Erythroblast (primary cell): ENCODE measurements around the gene FAM133A.

ENCODE experiments used
- DNase-seq, 2 experiments: peaks; one replicate each; lab custom pipeline; 2025; lab: John Stamatoyannopoulos, UW
- GATA1 ChIP-seq: IDR thresholded peaks from 2 replicates; pipeline ENCODE4 v1.6.1; 2011; ENCODE audit warnings: low read depth, mild to moderate bottlenecking, control low read depth, low read length, moderate library complexity
- POLR2A ChIP-seq: IDR thresholded peaks from 2 replicates; pipeline ENCODE4 v1.6.1; 2011; ENCODE audit warnings: mild to moderate bottlenecking, low read length

Gene FAM133A

DNA sequence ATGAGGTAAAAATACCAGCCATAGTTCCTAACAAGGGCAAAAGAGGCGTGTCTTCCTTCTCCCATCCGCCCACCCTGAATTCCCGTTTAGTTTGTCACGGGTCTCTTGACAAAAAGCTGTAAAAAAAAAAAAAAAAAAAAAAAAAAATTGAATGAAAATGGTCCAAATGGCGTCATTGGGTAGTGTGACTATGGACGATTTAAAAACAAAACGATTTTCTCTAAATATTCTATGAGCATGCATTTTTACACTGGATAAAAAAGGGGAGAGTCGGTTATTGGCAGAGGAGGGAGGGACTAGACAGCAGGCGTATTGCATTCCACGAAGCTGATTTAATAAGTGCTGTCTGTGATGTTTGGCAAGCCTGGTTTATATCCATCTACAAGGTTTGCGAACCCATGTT, at the start of gene FAM133A:
Gene FAM133A (plus strand): TSS at position 338 of the 403 bp plus-strand sequence. CDS start 35,214 bp downstream, outside the sequence.
- TF ChIP-seq POLR2A (no peak), GATA1 (no peak)
- peak in 1 of 2 experiments; percentile 22 for DNase-seq

DNA sequence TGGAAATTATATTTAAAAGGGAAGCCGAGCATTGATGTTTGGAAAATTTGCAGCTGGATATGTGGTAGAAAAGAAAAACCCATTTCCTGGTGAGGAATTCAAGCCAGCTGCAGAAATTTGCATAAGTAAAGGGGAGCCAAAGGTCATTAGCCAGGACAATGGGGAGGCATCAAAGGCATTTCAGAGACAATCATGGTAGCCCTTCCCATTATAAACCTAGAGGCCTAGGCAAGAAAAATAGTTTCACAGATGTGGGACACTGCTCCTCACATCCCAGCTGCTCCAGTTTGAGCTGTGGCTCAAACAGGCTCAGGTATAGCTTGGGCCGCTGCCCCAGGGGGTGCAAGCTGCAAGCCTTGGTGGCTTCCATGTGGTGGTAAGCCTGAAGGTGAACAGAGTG, 36.4 kb upstream of the FAM133A start:
- DNase-seq: no peak
- TF ChIP-seq POLR2A (no peak), GATA1 (no peak)

DNA sequence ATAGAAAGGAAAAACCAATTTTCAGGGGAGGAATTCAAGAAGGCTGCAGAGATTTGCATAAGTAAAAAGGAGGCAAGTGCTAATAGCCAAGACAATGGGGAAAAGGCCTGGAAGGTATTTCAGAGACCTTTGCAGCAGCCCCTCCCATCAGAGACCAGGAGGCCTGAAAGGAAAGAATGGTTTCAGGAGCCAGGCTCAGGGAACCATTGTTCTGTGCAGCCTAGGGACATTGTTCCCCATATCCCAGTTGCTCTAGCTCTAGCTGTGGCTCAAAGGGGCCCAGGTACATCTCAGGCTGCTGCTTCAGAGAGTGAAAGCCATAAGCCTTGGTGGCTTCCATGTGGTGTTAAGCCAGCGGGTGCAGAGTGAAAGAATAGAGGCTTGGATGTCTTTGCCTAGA, 24.6 kb upstream of the FAM133A start:
- no peak for DNase-seq
- no peak for TF ChIP-seq POLR2A
- TF ChIP-seq GATA1: no peak

DNA sequence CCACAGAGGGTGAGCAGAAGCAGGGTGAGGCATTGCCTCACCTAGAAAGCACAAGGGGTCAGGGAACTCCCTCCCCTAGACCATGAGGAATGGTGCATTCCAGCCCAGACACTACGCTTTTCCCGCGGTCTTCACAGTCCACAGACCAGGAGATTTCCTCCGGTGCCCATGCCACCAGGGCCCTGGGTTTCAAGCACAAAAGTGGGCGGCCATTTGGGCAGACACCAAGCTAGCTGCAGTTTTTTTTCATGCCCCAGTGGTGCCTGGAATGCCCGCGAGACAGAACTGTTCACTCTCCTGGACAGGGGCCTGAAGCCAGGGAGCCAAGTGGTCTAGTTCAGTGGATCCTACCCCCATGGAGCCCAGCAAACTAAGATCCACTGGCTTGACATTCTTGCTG, 13.4 kb upstream of the FAM133A start:
- no peak for DNase-seq
- TF ChIP-seq GATA1 (no peak), POLR2A (no peak)

DNA sequence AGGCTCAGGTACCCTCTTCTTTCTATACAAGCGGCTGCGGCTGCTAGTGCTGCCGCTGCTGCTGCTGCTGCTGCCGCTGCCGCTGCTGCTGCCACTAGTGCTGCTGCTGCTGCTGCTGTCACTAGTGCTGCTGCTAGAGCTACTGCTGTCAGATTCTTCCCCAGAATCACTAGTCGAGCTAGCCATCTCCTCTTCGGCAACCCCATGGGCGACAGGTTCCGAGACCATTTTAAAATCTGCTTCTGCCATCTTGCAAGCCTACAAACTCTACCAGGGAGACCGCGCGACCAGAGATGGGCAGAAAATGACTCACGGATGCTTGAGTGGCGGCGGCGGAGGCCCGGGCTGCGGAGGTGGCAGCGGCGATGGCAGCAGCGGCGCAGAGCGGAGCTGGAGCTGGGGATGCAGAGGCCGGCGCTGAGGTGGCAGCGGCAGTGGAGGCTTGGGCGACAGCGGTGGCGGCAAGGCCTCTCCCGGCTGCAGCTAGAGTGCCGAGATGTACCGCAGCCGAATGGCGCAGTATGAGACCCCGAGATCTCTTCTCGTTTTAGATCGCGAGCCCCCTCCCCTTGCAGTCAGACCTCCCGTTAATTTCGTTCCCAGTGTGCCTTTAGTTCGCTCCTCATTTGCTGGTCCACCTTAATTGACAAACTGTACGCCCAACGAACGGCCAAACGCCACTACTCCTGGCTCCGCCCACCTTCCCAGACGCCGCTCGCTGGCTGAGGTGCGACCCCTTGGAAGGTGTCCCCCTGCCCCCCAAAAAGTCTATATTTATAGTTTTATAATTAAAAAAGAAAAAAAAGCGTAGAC, 744 bp upstream of the FAM133A start, which contains the start of gene NAP1L3:
Gene NAP1L3 (minus strand): TSS at position 523 of the 813 bp plus-strand sequence. CDS start 274 bp downstream, at position 249.
- DNase-seq: peak; percentile 33 to 51
- TF ChIP-seq GATA1 (no peak), POLR2A (no peak)

DNA sequence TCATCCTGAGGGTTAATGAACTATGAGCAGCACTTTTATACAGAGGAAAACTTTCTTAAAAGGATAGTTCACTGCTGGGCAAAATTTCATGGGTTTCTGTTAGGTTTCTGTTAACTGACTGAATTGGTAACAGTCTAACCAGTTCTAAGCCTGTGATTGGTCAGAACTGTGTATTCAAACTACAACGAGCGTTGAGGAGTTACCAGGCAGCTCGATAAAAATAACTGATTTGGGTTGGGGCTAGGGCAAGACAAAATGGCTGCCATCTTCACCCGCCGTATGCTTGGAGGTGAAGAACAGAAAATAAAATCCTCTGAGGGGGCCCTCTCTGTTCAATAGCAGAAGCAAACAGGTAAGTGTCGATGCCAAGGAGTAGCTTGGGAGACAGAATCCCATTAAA, 22.0 kb downstream of the FAM133A start:
- TF ChIP-seq GATA1 (no peak), POLR2A (no peak)
- DNase-seq: no peak

DNA sequence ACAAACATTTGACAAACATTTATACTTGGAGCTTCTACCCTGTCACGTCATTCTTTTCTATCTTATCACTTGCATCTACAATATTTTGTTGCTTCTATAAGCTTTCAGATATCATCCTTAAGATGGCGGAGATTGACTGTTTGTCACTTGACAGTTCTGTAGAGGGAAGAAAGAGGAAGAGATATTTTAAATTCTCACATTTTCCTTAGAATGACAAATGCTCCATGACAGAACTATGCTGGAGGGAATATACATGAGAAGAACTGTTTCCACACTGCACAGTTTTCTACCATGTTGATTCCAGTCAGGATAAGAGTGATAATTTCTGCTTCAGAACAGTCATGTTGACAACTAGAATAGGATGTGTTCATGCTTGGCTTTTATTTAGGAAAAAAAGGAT, 29.7 kb downstream of the FAM133A start:
- no peak for DNase-seq
- TF ChIP-seq POLR2A (no peak), GATA1 (no peak)

DNA sequence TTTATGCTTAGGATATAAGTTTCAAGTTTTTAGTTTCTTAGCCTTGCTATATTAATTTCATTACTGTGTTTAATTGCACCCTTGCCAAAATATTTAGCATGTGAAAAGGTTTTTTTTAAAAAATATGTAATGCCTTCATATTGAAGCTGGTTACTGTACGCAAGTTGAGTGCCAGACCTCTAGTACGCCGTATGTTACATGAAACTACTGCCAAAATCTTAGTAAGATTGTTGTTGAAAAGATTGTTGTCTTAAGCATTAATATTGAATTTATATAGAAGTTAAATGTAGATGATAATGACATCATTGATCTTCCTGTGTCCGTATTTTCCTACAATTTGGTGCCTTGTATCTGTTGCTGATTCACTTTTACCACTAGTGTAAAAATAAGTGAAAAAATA, 37.1 kb downstream of the FAM133A start:
- DNase-seq: no peak
- TF ChIP-seq GATA1: no peak
- no peak for TF ChIP-seq POLR2A

DNA sequence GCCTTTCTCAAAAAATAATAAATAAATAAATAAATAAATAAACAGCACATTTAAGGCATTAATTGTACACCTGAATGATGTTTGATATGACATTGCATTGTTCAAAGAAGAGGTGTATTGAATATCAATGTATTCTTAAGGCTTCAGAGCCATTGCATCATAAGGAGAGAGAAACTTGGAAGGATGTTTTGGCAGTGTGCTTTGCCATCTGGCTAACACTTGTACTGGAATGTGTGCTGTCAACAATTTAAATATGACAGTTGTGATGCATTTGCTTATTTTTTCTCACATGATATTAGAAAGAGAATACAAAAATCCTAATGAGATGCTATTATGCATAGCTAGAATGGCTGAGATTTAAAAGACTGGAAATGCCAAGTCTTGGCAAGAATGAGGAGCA, 67.8 kb downstream of the FAM133A start:
- TF ChIP-seq GATA1 (no peak), POLR2A (no peak)
- no peak for DNase-seq

DNA sequence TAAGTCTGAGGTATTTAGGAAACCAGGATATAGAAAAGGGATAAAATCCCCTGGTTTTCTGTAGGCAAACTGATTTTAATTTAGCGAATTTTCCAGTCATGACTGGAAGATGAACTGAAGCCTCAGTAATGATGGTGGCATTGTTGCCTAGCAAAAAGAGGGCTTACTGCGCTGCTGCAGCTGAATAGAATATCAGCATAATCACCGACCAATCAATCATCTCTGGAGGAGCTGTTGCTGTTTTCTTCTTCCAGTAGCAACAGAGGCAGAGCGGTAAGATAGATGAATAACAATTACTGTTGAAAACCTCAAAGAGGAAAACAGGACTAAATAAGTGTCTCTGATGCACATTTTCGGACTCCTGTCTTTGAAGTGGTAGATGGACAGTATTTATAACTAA, 86.2 kb downstream of the FAM133A start:
- DNase-seq: no peak
- TF ChIP-seq GATA1 (no peak), POLR2A (no peak)
